Panc1 (cell line): Measurements from ENCODE around the gene MYT1. TPM values are rescaled to one million over a fixed set of nuclear protein-coding genes. Genes with fewer than 3 reads are reported as not detected.

Experiments
- ATAC-seq: fragments of 200-7000 bp; cut with Tn5 transposase; 2 replicates; pipeline ENCODE4 v1.9.1; 2020; ENCODE audit warnings: mild to moderate bottlenecking, moderate library complexity
- BruUV-seq: library from RNA; stranded (reverse); fragments of 400-500 nt; replicated peaks from 2 replicates; lab custom pipeline; 2021; lab: Mats Ljungman, UMichigan
- CTCF ChIA-PET: fragments of 300-600 bp; sonication (Branson Sonifier 250); formaldehyde crosslinking; loops from one replicate; lab custom pipeline; 2022; ENCODE audit warnings: antibody characterized with exemption; lab: Charles Lee
- POLR2A ChIA-PET: fragments of 300-600 bp; sonication (Branson Sonifier 250); formaldehyde crosslinking; loops from one replicate; lab custom pipeline; 2022; ENCODE audit warnings: antibody characterized with exemption; lab: Charles Lee
- DNase-seq: peaks from one replicate; pipeline ENCODE4 v3.0.0-alpha.2; 2010; ENCODE audit warnings: low read depth, low spot score
- H3K27ac ChIP-seq: 2 replicates; pipeline ENCODE4 v1.5.1; 2011; ENCODE audit warnings: mild to moderate bottlenecking, low read length, inconsistent platforms
- H3K27me3 ChIP-seq: fragments of 200-500 bp; sonication (Bioruptor generic); 2 replicates; pipeline ENCODE4 v1.6.0; 2014; ENCODE audit warnings: low read length, inconsistent platforms; ENCODE audit not compliant: control insufficient read depth, insufficient read depth
- H3K36me3 ChIP-seq: fragments of 200-500 bp; sonication (Bioruptor generic); 2 replicates; pipeline ENCODE4 v1.5.1; 2014; ENCODE audit warnings: inconsistent platforms, mild to moderate bottlenecking, low read length, moderate library complexity; ENCODE audit not compliant: control insufficient read depth, insufficient read depth
- H3K4me1 ChIP-seq: 2 replicates; pipeline ENCODE4 v1.5.1; 2011; ENCODE audit warnings: inconsistent platforms, mild to moderate bottlenecking, low read length, moderate library complexity; ENCODE audit not compliant: control insufficient read depth, insufficient read depth
- H3K4me3 ChIP-seq, 2 experiments: 2 replicates each; pipeline ENCODE4 v1.5.1; 2011 to 2012; ENCODE audit warnings: low read depth in 2 of 2, low read length in 2 of 2, mild to moderate bottlenecking in 2 of 2, inconsistent platforms in 1 of 2, moderate library complexity in 1 of 2
- H3K9me3 ChIP-seq: fragments of 200-500 bp; sonication (Bioruptor generic); 2 replicates; pipeline ENCODE4 v1.5.1; 2014; ENCODE audit warnings: low read depth, mild to moderate bottlenecking, inconsistent platforms, low read length, moderate library complexity; ENCODE audit not compliant: control insufficient read depth, insufficient read depth
- POLR2AphosphoS5 ChIP-seq: IDR thresholded peaks from 2 replicates; pipeline ENCODE4 v1.6.1; 2012; ENCODE audit warnings: mild to moderate bottlenecking, low read depth, low read length, moderate library complexity
- REST ChIP-seq, 2 experiments: IDR thresholded peaks; 2 replicates each; pipeline ENCODE4 v1.6.1; 2011 to 2012; ENCODE audit warnings: low read depth in 2 of 2, control low read depth in 1 of 2, low read length in 1 of 2, mild to moderate bottlenecking in 1 of 2, moderate library complexity in 1 of 2; ENCODE audit not compliant: insufficient read depth in 1 of 2
- SIN3A ChIP-seq: IDR thresholded peaks from 2 replicates; pipeline ENCODE4 v1.6.1; 2012; ENCODE audit warnings: low read depth, mild to moderate bottlenecking, low read length, moderate library complexity, borderline replicate concordance; ENCODE audit not compliant: insufficient read depth
- TCF7L2 ChIP-seq: IDR thresholded peaks from 2 replicates; pipeline ENCODE4 v1.6.1; 2011; ENCODE audit warnings: mild to moderate bottlenecking, low read depth, low read length, inconsistent platforms
- in situ Hi-C: cut with HindIII; loops from 2 replicates; pipeline ENCODE4 v1.10.0; 2016; ENCODE audit warnings: low sequenced_read_pairs, low pct_unique_long_range_greater_than_20kb
- intact Hi-C: fragments of 100-400 bp; cut with micrococcal nuclease; formaldehyde crosslinking; loops from one replicate; pipeline ENCODE4 v1.10.0; 2022; ENCODE audit not compliant: unreplicated experiment
- total RNA-seq: library from RNA; stranded (reverse); gene quantifications from one replicate; pipeline ENCODE4 v1.2.1, GENCODE V29; 2021; ENCODE audit not compliant: unreplicated experiment
- TF ChIP-seq, protein P1 (sequence below): fragments of 450-650 bp; IDR thresholded peaks from 2 replicates; pipeline ENCODE4 v1.5.1; 2017; ENCODE audit warnings: mild to moderate bottlenecking

The MYT1 gene
- total RNA-seq, 1 experiment from 2014 or later = 0.41 TPM

- Histone ChIP-seq H3K36me3 (no peaks in the 10 kb centered on the region), H3K4me1 (no peaks in the 10 kb centered on the region), H3K27ac (no peak overlapping the region), H3K9me3 (no peaks in the 10 kb centered on the region), H3K27me3 (no peaks in the 10 kb centered on the region), H3K4me3 (no peak overlapping the region)
- ATAC-seq = no peak
- ChIA-PET CTCF (interaction anchor here (0.6 kb wide), 1 partner anchor 13 kb away, joined by 3 read pairs; no protein-coding TSS in a partner anchor), POLR2A (no interaction called here)
- intact Hi-C loops (no loop called here), in situ Hi-C loops (no loop called here)
- TF ChIP-seq TCF7L2 = no peak
- TF ChIP-seq POLR2AphosphoS5 = no peak
- no peak for TF ChIP-seq REST (IDR thresholded peaks at IDR 0.05; ENCODE audit: insufficient read depth in 1 of 2, low read depth in 2 of 2, low read length in 1 of 2)
- no peak for TF ChIP-seq SIN3A
- TF ChIP-seq, protein P1, sequence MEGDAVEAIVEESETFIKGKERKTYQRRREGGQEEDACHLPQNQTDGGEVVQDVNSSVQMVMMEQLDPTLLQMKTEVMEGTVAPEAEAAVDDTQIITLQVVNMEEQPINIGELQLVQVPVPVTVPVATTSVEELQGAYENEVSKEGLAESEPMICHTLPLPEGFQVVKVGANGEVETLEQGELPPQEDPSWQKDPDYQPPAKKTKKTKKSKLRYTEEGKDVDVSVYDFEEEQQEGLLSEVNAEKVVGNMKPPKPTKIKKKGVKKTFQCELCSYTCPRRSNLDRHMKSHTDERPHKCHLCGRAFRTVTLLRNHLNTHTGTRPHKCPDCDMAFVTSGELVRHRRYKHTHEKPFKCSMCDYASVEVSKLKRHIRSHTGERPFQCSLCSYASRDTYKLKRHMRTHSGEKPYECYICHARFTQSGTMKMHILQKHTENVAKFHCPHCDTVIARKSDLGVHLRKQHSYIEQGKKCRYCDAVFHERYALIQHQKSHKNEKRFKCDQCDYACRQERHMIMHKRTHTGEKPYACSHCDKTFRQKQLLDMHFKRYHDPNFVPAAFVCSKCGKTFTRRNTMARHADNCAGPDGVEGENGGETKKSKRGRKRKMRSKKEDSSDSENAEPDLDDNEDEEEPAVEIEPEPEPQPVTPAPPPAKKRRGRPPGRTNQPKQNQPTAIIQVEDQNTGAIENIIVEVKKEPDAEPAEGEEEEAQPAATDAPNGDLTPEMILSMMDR = no peak
- no peak for DNase-seq
- no TSS peak for BruUV-seq
Observed at GRCh38 chr20:64150756-64151632, 13.3 kb upstream of the MYT1 start.

GRCh38 chr20:64151633-64152530 lies 12.4 kb upstream of the MYT1 start:
- Histone ChIP-seq H3K4me1 (no peaks in the 10 kb centered on the region), H3K36me3 (no peaks in the 10 kb centered on the region), H3K27ac (no peak overlapping the region), H3K27me3 (no peaks in the 10 kb centered on the region), H3K4me3 (no peak overlapping the region), H3K9me3 (no peaks in the 10 kb centered on the region)
- no peak for DNase-seq
- no peak for TF ChIP-seq TCF7L2
- TF ChIP-seq, protein P1 = no peak
- TF ChIP-seq REST (IDR thresholded peaks at IDR 0.05; ENCODE audit: insufficient read depth in 1 of 2, low read depth in 2 of 2, low read length in 1 of 2) = no peak
- TF ChIP-seq SIN3A = no peak
- TF ChIP-seq POLR2AphosphoS5 = no peak
- intact Hi-C loops = no loop called here
- BruUV-seq = no TSS peak
- POLR2A ChIA-PET = no interaction called here
- in situ Hi-C loops = no loop called here
- no peak for ATAC-seq
- CTCF ChIA-PET = no interaction called here
